ENCODE results near the gene GALNT11. TPM values are rescaled to one million over a fixed set of nuclear protein-coding genes. Genes with fewer than 3 reads are reported as not detected.
"Not testable (repeated sequence)": the region's sequence is repeated elsewhere in the genome, so short reads cannot be mapped to it uniquely, and the experiment has no call there.

GALNT11 gene
- 54.2 TPM for total RNA-seq (ENCODE audit: insufficient read depth, low replicate concordance)

DNA sequence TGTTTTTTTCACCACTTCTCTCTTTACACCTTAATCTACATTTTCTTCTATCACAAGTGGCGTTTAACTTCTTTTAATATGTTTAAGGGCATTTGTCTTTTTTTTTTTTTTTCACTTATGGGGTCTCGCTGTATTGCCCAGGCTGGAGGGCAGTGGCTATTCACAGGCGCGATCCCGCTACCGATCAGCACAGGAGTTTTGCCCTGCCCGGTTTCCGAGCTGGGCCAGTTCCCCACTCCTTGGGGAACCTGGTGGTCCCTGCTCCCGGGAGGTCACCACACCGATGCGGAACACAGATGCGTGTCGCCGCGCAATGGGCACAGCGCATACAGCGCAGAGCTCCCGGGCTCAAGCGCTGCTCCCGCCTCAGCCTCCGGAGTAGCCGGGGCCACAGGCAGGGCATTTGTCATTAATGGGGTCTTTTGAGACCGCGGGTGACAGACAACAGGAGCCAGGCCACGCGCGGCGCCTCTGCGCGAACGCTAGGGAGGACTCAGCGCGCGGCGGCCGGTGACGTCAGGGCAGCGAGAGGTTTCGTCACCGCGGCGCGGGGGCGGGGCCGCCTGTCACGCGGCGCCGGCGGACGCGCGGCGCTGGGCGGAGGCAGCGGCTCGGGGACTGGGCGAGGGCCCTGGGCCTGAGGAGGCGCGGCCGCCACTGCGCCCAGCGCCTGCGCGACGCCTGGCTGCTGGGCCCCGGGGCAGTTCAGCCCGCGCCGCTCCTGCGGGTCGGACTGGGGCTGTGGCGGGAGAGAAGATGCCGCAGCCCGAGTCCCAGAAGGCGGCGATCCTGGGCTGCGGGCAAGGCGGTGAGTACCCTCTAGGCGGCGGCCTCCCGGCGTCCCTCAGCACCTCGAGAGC lies at the start of gene GALNT11:
Gene GALNT11 (plus strand): TSS at position 598 of the 860 bp plus-strand sequence. CDS start 68,554 bp downstream, outside the sequence.
- DNase-seq (ENCODE audit: low spot score) = peak; percentile 88

DNA sequence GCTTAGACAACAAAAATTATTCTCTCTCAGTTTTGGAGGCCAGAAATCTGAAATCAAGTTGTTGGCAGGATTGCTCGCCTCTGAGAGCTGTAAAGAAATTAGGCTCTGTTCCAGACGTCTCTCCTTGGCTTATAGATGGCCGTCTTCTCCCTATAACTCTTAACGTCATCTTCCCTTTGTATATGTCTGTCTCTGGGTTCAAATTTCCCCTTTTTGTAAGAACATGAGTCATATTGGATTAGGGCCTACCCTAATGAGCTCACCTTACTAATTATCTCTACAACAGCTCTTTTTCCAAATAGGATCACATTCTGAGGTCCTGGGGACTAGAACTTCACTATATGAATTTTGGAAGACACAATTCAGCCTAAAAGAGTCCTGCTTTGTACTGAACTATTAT lies 46.9 kb upstream of the GALNT11 start:
- no peak for DNase-seq (ENCODE audit: low spot score)

DNA sequence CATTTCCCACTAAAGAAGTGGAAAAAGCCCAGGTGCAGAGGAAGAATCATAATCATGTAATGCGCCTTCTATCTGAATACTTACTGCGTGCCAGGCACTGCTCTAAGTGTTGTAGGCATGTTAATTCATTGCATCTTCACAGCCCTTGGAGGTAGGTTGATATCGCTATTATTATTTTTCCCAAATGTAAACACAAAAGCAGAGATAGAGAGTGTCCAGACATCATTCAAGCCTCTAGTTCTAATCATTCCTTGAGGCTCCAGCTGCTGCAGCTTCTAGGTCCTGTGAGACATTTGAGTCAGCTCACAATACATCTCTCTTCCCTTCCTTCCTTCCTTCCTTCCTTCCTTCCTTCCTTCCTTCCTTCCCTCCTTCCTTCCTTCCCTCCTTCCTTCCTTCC lies 44.3 kb upstream of the GALNT11 start:
- DNase-seq (ENCODE audit: low spot score) = no peak

DNA sequence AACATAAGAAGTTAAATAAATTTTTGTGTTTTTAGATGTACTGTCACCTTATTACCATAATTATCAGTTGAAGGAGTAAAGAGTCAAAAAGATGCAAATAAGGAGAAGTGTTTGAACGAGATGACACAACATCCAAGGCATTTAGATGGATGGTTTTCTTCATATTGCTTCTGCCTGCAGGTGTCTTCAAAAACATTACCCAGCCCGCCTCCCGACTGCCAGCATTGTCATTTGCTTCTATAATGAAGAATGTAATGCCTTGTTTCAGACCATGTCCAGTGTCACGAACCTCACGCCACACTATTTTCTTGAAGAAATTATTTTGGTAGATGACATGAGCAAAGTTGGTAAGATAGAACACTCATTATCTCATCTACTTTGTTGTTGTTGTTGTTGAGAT lies 42.7 kb upstream of the GALNT11 start:
- DNase-seq (ENCODE audit: low spot score) = no peak

DNA sequence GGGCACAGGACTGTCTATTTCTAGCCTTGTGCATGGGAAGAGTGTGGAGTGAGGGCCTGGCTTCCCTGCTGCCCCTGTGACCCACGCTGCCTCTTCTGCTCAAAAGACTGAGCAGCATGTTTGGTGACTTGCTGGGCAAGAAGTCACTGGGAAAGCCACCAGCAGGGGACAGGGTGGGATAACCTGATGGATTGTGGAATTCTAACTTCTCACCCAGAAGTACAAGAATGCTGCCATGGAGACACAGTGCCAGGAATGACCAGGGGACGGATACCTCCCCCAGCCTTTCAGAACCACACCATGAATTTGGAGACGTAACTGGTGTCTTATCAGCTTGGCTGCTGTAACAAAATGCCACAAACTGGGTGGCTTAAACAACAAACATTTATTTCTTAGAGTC lies 40.9 kb upstream of the GALNT11 start:
- no peak for DNase-seq (ENCODE audit: low spot score)

DNA sequence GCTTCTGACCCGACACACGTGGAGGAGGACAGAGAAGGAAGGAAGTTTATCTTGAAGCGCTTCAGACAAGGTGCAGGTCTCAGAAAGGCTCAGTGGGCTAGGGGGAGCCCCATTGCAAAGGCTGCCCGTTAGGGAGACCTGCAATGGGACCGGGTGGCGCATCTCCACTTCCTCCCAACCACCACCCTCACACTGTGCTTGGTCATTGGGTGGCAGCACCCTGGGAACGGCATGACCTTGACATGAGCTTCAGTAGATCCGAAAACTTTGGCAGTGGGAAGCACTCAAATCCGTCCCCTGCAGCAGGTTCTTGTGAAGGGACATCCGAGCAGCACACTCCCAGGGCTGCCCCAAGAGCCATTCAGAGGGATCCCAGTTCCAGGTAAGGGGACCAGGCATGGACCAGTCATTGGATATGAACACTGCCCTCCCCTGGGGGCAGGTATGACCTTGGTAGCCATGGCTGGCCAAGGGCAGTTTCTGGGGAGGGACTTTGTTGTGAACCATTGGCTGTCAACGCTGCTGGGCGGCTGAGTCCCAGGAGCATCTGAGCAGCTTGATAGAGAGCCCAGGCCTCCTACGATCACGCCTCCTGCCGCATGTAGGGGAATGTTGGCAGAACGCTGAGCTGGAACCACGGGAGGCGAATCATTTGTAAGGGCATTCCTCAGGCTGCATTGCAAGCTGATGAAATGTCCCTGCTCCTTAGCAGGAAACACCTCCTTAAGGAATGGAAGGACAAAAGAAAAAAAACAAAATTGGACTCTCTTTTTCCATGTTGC lies 37.5 kb upstream of the GALNT11 start:
- no peak for DNase-seq (ENCODE audit: low spot score)

DNA sequence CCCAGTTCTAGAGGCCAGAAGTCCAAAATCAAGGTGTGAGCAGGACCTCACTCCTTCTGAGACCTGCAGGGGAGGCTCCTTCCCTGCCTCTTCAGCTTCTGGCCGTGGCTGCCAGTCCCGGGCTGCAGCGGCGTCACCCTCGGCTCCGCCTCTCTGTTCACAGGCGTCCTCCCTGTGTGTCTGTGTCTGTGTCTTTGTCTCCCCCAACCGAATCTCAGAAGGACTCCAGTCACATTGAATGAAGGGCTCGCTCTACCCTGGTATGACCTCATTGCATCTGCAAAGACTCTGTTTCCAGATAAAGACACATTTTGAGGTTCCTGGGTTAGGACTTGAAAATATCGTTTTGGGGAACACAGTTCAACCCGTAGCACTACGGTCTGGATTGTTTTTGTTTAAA lies 33.1 kb upstream of the GALNT11 start:
- DNase-seq (ENCODE audit: low spot score) = peak; percentile 26

DNA sequence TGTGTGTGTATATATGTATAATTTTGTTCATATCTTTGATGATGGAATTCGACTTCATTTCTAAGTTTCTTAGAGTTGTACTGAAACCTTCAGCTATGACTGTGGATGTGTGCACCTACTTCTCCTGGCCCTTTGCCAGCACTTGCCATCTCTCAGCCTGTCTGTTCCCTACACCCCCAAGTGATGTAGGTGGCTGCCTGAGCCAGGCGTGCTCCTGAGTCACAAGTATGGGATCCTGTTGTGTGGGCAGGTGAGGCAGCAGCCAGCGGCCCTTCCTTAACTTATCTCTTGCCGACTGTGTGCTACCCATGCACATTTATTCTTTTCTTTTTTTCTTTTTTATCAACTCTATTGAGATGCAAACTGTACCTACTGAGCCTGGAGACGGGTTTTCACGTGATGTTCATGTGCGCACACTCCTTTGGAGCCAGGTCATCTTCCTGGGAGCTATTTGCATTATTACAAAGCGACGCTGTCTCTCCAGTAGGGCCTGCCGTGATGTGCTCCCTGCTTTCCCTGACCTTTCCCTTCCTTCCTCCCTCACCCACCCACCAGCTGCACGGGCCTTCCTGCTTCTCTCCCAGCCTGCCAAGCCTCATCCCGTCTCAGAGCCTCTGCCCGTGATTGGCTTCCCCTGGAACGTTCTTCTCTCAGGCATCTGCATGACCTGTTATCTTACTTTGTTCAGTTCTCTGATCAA lies 31.3 kb upstream of the GALNT11 start:
- no peak for DNase-seq (ENCODE audit: low spot score)

DNA sequence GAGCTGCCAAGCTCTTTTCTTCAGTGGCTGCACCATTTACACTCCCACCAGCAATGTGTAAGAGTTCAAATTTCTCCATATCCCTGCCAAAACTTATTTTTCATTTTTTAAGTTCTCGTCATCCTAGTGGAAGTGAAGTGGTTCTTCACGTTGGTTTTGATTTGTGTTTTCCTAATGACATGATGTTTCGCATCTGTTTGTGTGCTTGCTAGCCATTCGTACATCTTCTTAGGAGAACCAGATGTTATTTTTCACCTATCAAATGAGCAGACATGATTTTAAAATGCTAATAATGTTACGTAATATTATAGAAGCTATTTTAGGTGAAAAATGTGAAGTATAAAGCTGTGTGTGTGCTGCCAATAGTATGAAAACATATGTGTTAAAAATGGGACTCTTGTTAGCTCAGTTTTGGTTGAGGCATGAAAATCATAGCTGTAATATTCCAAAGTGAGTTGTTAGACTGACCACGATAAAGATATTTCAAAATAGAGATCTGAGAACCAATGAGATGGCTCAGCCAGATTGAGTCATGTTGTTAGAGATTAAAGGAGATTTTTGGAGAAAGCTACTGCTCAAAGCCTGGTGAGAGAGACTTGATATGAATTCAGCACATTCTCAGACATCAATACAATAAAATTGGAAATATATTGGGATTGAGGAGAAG lies 25.9 kb upstream of the GALNT11 start:
- no peak for DNase-seq (ENCODE audit: low spot score)

DNA sequence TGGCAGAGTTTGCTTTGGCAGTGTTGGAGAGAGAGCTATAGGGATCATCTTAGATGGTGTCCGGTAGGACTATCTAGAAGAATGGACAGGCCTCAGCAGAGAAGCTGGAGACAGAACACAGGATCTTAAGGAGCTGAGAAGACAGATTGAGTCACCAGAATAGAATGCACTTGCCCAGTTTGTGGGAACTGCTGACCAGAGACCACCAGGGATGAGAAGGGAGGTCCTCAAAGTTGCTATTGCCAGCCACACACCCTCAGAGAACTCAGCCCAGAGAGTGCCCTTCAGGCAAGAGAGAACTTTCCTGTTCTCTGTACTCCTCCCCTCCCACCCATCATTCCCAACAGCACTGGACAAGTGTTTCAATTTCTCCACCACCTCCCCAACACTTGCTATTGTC lies 25.3 kb upstream of the GALNT11 start:
- DNase-seq (ENCODE audit: low spot score) = no peak

DNA sequence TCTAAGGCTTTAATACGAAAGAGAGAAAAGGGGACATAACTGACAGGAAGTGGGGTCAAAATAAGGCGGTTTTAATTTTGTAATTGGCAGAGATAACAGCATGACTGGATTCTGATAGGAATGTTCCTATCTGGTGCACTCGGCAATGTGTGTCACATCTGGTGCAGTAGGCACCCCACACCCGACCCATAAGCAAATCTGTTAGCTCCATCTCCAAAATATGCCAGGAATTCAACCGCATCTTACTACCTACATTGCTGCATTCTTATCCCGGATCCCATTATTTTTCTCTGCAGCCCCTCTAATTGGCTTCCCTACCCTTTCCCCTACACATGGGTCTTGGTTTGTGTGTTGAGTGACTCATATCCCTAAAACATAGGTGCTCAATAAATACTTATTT lies 19.1 kb upstream of the GALNT11 start:
- no peak for DNase-seq (ENCODE audit: low spot score)

DNA sequence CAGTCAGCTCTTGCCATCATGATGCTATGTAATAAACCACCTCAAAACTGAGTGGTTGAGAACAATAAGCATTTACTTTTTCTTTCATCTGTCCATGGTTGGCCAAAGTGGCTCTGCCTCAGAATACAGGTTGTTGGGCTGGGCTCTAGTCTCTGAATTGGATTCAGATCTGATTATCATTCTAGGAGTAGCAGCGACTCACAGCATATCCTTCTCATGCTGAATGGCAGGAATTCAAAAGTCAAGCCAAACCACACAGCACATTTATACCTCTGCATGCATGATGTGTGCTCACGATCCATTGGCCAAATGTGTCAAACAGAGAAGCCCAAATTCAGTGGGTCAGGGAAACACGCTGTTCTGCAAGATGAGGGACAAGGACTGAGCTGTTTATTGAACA lies 13.6 kb upstream of the GALNT11 start:
- no peak for DNase-seq (ENCODE audit: low spot score)

DNA sequence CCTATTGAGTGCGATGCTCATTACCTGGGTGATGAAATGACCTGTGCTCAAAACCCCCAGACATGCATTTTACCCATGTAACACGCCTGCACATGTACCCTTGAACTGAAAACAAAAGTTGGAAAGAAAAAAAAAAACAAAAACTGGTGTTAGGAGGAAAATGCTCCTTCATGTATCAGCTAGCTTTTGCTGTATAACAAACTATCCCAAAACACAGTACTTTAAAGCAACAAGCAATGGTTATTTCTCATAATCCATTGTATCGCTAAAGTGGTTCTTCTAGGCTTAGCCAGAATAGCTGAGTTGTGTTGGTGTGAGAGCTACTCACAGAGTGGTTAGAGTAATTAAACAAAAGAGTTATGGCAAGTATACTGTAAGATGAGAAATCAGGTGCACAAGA lies 12.2 kb upstream of the GALNT11 start:
- no peak for DNase-seq (ENCODE audit: low spot score)

DNA sequence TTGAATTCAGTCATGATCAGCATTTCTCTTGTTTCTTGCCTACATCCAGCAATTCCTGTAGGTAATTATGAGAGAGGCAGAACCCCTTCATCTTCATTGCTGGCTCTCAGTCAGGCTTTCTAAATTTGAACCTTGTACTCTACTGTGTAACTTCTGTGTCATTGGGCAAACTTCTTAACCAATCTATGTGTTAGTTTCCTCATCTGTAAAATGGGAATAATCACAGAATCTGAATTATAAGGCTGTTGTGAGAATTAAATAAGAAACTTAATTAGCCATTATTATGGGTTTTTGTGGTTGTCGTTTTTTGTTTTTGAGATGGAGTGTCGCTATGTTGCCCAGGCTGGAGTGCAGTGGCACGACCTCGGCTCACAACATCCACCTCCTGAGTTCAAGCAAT lies 11.5 kb upstream of the GALNT11 start:
- no peak for DNase-seq (ENCODE audit: low spot score)

DNA sequence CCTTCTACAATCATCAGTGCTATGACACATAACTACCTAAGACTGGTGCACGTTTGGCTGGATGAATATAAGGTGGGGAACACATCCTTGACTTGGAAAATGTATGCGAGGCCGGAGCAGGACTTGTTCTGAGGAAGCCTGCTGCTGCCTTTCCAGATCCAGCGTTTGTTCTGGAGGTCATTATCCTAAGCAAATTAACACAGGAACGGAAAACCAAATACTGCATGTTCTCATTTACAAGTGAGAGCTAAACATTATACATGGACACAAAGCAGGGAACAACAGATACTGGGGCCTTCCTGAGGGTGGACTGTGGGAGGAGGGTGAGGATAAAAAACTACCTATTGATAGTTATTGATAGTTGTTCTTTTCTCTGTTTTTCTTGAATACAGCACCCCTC lies 10.8 kb upstream of the GALNT11 start:
- no peak for DNase-seq (ENCODE audit: low spot score)

DNA sequence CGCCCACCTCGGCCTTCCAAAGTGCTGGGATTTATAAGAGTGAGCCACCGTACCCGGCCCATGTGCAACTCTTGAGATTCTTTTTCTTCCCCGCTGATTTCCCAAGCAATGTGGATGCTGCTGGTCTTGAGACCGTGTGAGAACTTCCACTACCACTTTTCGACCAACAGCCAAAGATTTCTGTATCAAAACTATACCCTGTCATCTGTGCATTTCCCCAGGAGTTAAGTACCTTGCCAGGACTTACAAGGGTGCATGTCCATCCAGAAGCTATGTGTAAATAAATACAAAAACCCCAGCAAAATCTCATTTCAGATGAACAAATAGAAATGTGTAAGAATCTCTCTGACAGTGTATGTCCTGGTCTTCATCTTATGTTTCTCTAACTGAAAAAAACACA lies 9.9 kb upstream of the GALNT11 start:
- no peak for DNase-seq (ENCODE audit: low spot score)

DNA sequence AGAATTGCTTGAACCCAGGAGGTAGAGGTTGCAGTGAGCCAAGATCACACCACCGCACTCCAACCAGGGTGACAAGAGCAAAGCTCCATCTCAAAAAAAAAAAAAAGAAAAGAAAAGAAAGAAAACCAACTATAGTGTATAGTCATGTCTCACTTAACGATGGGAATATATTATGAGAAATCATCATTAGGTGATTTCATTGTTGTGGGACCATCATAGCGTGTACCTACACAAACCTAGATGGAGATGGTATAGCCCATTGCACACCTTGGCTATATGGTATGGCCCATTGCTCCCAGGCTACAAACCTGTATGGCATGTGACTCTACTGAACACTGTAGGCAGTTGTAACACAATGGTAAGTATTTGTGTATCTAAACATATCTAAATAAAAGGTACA lies 8.5 kb upstream of the GALNT11 start:
- DNase-seq (ENCODE audit: low spot score) = no peak

DNA sequence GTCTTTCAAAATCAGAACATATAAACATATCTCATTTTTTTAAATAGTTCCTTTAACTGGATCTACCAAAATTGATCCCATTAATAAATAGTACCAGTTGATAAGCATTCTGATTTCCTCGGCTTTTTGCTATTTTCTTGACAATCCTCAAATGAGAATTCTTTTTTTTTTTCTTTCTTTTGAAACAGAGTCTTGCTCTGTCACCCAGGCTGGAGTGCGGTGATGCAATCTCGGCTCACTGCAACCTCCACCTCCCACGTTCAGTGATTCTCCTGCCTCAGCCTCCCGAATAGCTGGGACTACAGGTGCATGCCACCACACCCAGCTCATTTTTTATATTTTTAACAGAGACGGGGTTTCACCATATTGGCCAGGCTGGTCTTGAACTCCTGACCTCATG lies 7.8 kb upstream of the GALNT11 start:
- not testable (repeated sequence) for DNase-seq (ENCODE audit: low spot score)

DNA sequence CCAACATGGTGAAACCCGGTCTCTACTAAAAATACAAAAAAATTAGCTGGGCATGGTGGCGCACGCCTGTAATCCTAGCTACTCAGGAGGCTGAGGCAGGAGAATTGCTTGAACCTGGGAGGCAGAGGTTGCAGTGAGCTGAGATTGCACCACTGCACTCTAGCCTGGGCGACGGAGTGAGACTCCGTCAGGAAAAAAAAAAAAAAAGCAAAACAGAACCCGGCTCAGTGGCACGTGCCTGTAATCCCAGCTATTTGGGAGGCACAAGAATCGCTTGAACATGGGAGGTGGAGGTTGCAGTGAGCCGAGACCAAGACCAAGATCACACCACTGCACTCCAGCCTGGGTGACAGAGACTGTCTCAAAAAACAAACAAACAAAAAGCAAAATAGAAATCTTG lies 3.7 kb upstream of the GALNT11 start:
- not testable (repeated sequence) for DNase-seq (ENCODE audit: low spot score)

DNA sequence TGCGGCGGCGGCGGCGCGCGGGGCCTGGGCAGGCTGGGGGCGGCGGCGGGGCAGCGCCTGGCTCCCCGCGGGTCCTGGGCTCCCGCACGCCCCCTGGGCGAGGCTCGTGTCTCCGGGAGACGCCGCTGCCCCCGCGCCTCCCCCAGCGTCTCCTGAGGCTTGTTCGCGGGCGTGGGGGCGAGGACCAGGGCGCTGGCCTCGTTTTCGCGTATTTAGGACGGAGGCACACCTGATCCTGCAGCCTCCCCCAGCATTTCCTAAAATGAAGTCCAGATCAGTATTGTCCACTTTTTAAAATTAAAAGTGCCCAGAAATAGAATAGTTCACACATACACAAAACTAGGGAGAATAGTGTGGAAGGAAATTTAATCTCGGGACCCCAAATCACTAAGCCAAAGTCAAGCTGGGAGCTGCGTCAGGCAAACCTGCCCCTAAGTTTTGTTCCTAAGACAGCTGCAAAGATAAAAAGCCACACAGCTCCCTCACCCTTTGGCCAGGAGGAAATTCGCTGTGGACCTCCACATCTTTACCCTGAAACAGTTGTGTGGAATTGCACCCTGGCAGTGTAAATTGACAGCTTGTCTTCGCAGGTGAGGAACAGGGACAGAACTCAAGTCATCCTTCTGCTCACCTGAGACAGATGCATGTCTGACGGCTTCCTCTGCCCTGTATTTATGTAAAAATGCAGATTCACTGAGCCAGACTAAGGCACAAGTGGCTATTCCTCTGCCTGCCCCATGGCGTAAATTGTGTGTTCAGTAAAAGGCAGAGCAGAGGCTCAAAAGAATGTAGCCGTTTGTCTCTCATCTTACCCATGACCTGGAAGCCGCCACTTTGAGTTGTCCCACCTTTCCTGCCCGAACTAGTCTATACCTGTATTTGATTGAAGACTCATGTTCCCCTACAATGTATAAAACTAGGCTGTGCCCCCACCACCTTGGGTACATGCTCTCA lies 740 bp downstream of the GALNT11 start:
- DNase-seq (ENCODE audit: low spot score) = peak; percentile 5
